Measurements from ENCODE around the gene GBP3.

- TF ChIP-seq, protein P1, sequence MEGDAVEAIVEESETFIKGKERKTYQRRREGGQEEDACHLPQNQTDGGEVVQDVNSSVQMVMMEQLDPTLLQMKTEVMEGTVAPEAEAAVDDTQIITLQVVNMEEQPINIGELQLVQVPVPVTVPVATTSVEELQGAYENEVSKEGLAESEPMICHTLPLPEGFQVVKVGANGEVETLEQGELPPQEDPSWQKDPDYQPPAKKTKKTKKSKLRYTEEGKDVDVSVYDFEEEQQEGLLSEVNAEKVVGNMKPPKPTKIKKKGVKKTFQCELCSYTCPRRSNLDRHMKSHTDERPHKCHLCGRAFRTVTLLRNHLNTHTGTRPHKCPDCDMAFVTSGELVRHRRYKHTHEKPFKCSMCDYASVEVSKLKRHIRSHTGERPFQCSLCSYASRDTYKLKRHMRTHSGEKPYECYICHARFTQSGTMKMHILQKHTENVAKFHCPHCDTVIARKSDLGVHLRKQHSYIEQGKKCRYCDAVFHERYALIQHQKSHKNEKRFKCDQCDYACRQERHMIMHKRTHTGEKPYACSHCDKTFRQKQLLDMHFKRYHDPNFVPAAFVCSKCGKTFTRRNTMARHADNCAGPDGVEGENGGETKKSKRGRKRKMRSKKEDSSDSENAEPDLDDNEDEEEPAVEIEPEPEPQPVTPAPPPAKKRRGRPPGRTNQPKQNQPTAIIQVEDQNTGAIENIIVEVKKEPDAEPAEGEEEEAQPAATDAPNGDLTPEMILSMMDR (IDR thresholded peaks at IDR 0.05) = no peak
- no peak for TF ChIP-seq EP300 (IDR thresholded peaks at IDR 0.05; ENCODE audit: low read depth)
- no peak for TF ChIP-seq POLR2A (IDR thresholded peaks at IDR 0.05)
Measured at GRCh38 chr1:89023026-89023425, 360 bp upstream of the GBP3 start.
